Activated naive CD8-positive, alpha-beta T cell treated with anti-CD3 and anti-CD28 coated beads for 36 hours (primary cell): Measurements from ENCODE around the gene CANT1. TPM values are rescaled to one million over a fixed set of nuclear protein-coding genes. Genes with fewer than 3 reads are reported as not detected.
A peak's percentile ranks its signal among the peaks of the same experiment; 100 is the strongest.
"Not testable (repeated sequence)": the region's sequence is repeated elsewhere in the genome, so short reads cannot be mapped to it uniquely, and the experiment has no call there.

Experiments used
- DNase-seq: peaks from one replicate; pipeline ENCODE4 v3.0.0; 2021
- H3K27ac Mint-ChIP-seq: one replicate; pipeline ENCODE4 v1.8.0; 2022; ENCODE audit warnings: mild to moderate bottlenecking, moderate library complexity, mixed read lengths
- H3K27me3 Mint-ChIP-seq: one replicate; pipeline ENCODE4 v1.8.0; 2022; ENCODE audit warnings: mild to moderate bottlenecking, mixed read lengths
- H3K36me3 Mint-ChIP-seq: one replicate; pipeline ENCODE4 v1.8.0; 2021; ENCODE audit warnings: mild to moderate bottlenecking, mixed read lengths
- H3K4me1 Mint-ChIP-seq: one replicate; pipeline ENCODE4 v1.8.0; 2021; ENCODE audit warnings: mixed read lengths
- H3K4me3 Mint-ChIP-seq: one replicate; pipeline ENCODE4 v1.8.0; 2022; ENCODE audit warnings: mild to moderate bottlenecking, moderate library complexity, mixed read lengths
- H3K9me3 Mint-ChIP-seq: one replicate; pipeline ENCODE4 v1.8.0; 2022; ENCODE audit warnings: mixed read lengths
- total RNA-seq, 2 experiments: library from RNA; stranded (reverse); gene quantifications; one replicate each; pipeline ENCODE4 v1.2.3, GENCODE V29; 2021

Gene CANT1
- total RNA-seq, 2 experiments from 2014 or later = 39.3 to 43.1 TPM

GRCh38 chr17:78973792-78974520 is 35.6 kb downstream of the CANT1 start:
- Mint-ChIP-seq H3K36me3 (peaks cover 6% of the 10 kb centered on the region), H3K4me1 (peaks cover 12% of the 10 kb centered on the region), H3K4me3 (no peak overlapping the region)

DNA sequence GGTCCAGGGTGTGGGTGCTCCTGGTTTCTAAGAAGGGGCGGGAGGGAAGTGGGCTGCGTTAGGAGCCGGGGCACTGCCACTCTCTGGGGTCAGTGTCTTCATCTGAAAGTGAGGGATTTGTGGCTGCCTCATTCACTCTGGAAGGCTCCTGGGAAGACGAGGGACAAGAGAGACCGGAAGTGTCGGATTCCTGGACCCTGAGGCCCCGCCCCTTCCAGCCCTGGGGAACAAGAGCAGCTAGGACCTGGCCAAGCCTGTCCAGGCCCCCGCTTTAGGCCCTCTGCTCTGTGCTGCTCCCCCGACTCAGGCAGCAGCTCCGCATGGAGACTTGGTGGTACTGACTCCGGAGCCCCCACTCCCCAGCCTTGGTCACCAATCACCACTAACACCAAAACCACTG is 36.4 kb downstream of the CANT1 start:
- no peaks in the 10 kb centered on the region for H3K9me3 Mint-ChIP-seq
- no peak overlapping the region for H3K4me3 Mint-ChIP-seq
- no peaks in the 10 kb centered on the region for H3K27me3 Mint-ChIP-seq
- no peak overlapping the region for H3K27ac Mint-ChIP-seq
- DNase-seq = no peak
- peaks cover 12% of the 10 kb centered on the region for H3K4me1 Mint-ChIP-seq
- peaks cover 6% of the 10 kb centered on the region for H3K36me3 Mint-ChIP-seq

More at GRCh38 chr17:78973792-78974520, 35.6 kb downstream of the CANT1 start:
- no peak for DNase-seq
- H3K27ac Mint-ChIP-seq = no peak overlapping the region
- H3K27me3 Mint-ChIP-seq = no peaks in the 10 kb centered on the region
- H3K9me3 Mint-ChIP-seq = no peaks in the 10 kb centered on the region

- DNase-seq = no peak
- Mint-ChIP-seq H3K27ac (no peak overlapping the region), H3K27me3 (no peaks in the 10 kb centered on the region), H3K4me1 (peaks cover 9% of the 10 kb centered on the region), H3K36me3 (peaks cover 6% of the 10 kb centered on the region), H3K4me3 (no peak overlapping the region), H3K9me3 (no peaks in the 10 kb centered on the region)
These were observed 37.0 kb downstream of the CANT1 start for GRCh38 chr17:78972507-78973105.

DNA sequence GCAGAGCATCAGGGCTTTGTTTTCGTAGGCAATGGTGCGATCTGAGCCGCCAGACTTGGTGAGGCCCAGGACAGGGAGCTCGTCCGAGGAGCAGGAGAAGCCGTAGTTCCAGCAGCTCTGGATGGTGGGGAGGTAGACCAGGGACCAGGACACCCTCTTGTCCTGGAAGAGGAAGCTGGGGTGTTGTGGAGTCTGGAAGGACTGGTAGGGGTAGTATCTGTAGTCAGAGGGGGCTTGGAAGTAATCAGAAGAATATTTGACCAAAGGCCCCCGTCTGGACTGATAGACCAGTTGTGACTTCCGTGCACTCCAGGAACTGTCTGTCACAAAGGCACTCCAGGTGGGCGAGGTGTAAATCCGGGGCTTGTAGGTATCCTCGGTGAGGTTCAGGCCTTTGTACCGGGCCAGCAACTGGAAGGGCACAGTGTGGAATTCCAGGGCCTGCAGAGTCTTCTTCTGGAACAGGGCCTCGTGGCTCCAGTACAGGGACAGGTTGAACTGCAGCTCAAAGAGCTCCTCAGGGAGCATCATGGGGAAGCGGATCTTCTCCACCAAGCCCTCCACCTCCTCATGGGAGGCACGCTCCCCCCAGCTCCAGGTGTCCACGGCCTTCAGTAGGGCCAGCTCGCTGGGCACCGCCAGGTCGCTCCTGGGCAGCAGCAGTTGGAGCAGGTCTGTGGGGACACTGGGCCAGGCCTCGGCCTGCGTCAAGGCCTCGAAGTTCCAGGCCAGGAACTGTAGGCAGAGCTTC is 37.6 kb downstream of the CANT1 start:
- H3K9me3 Mint-ChIP-seq = no peaks in the 10 kb centered on the region
- peaks cover 3% of the 10 kb centered on the region for H3K36me3 Mint-ChIP-seq
- no peak overlapping the region for H3K27ac Mint-ChIP-seq
- no peak for DNase-seq
- H3K4me3 Mint-ChIP-seq = no peak overlapping the region
- H3K27me3 Mint-ChIP-seq = no peaks in the 10 kb centered on the region
- peaks cover 6% of the 10 kb centered on the region for H3K4me1 Mint-ChIP-seq

DNA sequence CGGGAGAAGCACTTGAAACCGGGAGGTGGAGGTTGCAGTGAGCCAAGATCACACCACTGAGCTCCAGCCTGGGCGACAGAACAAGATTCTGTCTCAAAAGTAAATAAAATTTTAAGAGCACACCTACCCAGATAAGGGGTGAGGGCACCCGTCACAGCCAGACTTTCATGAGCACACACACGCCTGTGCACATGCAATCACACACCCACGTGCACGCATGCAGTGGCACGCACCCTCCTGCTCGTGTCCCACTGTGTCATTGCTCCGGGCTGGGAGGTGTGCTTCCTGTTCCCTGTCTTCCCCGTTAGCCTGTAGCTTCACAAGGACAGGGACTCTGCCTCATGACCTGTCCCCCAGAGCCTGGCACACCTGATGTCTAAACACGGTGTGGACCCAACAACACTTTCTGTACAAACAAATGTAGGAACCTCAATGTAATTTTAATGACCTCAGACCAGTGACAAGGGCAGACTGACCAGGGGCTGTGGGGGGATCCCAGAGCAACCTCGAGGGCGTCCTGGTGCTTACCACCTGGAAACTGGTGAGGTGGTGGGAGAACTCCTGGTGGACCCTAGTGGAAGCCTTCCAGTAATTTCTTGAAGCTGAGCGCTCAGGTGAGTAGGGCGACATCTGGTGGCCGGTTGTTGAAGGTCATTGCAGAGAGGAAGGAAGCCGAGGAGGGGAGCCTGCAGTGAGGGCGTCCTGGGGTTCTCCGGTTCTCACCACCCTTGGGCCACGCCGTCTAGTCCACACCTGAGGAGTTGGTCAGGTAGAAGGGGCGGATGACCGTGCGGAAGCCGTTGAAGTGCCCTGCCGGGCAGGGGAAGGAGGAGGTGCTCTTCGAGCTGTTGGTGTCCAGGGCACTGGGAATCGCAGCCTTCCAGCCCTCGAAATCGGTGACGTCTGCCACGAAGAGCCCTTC is 38.5 kb downstream of the CANT1 start:
- peaks cover 3% of the 10 kb centered on the region for H3K36me3 Mint-ChIP-seq
- DNase-seq = peak; percentile 68
- H3K9me3 Mint-ChIP-seq = no peaks in the 10 kb centered on the region
- H3K27ac Mint-ChIP-seq = peak overlapping the region; percentile 72
- no peak overlapping the region for H3K4me3 Mint-ChIP-seq
- H3K27me3 Mint-ChIP-seq = no peaks in the 10 kb centered on the region
- peaks cover 6% of the 10 kb centered on the region for H3K4me1 Mint-ChIP-seq

DNA sequence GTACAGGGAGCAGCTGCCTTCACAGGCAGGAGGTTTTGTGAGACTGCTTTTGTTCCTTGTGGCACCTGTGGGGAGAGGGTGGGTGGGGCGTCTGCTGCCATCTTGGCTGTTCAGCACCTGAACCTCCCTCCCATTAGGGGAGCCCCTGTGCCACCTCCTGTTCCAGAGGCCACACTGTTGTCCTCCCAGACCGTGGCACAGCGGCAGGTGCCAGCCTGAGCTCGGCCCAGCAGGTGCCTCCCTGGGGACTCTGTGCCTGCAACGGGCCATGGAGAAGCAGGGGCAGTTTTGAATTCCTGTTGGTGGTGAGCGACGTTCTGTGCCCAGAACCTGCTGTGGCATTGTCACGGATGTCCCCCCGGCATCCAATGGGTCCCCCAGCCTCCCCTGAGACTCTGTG is 39.7 kb downstream of the CANT1 start:
- H3K9me3 Mint-ChIP-seq = no peaks in the 10 kb centered on the region
- DNase-seq = no peak
- H3K27me3 Mint-ChIP-seq = no peaks in the 10 kb centered on the region
- peaks cover 6% of the 10 kb centered on the region for H3K4me1 Mint-ChIP-seq
- no peak overlapping the region for H3K27ac Mint-ChIP-seq
- H3K36me3 Mint-ChIP-seq = peaks cover 1% of the 10 kb centered on the region
- no peak overlapping the region for H3K4me3 Mint-ChIP-seq

DNA sequence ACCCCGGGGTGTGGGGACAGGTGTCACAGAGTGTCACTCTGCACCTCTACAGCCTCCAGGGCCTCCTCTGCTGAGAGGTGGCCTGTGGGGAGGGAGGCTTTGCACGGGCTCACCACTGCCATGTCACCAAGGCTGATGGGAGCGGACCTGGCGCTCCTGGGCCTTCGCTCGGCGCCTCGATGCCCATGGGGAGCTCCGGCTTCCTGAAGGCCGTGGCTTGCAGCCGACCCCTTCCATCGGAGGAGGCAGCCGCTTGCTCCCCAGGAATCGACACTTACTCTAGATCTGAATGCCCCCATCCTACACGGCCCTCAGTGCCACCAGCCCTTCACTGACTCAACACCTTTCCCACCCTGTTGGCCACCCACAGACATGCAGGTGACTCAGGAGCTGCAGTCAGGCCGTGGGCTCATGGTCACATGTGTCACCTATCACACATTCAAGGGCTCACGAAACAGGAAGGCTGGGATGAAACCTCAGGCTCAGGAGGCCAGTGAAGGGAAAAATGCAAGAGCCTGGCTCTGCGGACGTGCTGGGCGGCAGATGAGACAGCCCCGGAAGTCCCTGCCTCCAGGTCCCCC is 41.7 kb downstream of the CANT1 start:
- H3K4me1 Mint-ChIP-seq = peaks cover 6% of the 10 kb centered on the region
- H3K4me3 Mint-ChIP-seq = no peak overlapping the region
- no peak overlapping the region for H3K27ac Mint-ChIP-seq
- H3K9me3 Mint-ChIP-seq = no peaks in the 10 kb centered on the region
- peaks cover 1% of the 10 kb centered on the region for H3K36me3 Mint-ChIP-seq
- H3K27me3 Mint-ChIP-seq = no peaks in the 10 kb centered on the region
- DNase-seq = no peak

DNA sequence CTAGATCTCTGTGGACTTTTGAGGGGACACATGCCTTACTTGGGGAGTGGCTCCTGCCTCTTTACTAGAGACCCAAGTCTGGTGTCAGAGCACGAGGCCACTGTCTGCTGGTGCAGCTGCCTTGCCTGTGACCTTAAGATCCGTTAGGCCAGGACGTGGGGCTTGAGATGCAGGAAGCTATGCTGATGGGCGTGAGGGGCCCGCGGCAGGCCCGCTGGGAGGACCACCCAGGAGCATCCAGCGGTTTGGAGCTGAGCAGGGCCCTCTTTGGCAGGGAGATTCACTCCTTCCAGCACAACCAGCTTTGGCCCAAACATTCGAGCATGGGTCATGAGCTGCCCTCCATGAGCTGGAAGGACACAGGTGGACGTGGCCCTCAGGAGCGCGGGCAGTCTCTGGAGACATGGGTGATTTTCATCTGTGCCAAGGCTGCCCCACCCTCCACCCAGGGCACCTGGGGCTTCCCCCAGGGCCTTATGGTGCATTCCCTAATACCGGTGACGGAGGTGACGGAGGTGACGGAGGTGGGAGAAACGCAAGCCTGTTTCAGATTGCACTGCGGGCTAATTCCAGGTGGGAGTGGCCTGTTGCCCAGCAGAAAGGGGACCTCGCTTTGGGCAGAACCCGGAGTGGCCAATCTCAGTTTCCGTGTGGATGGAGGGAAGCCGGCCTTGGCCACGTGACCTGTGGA is 42.5 kb downstream of the CANT1 start:
- H3K27me3 Mint-ChIP-seq = no peaks in the 10 kb centered on the region
- H3K27ac Mint-ChIP-seq = no peak overlapping the region
- no peak for DNase-seq
- no peaks in the 10 kb centered on the region for H3K9me3 Mint-ChIP-seq
- no peak overlapping the region for H3K4me3 Mint-ChIP-seq
- H3K36me3 Mint-ChIP-seq = peaks cover 1% of the 10 kb centered on the region
- peaks cover 6% of the 10 kb centered on the region for H3K4me1 Mint-ChIP-seq

DNA sequence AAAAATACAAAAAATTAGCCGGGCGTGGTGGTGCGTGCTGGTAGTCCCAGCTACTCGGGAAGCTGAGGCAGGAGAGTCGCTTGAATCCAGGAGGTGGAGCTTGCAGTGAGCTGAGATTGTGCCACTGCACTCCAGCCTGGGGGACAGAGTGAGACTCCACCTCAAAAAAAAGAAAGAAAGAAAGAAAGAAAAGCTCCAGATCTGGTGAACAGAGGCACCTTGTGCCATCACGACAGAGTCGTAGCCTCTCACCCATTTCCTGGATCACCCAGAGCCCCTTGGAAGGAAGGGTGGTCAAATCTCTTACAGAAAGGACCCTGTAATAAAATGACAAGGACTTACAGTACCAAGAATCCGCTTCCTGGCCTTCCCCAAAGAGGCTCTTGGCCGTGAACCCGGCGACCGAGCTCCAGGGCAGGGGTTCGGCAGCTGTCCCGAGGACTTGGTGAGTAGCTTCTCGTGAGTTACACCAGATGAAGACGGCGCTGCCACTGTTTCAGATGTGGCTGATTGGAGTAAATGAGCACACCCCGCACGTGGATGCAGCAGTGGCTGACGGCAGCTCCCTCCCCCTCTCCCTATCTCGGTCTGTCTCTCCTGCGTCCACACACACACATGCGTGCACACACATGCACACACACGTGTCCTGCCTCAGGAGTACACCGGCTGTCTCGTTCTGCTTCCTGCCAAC is 43.3 kb downstream of the CANT1 start:
- Mint-ChIP-seq H3K27me3 (no peaks in the 10 kb centered on the region), H3K27ac (no peak overlapping the region), H3K9me3 (no peaks in the 10 kb centered on the region), H3K36me3 (no peaks in the 10 kb centered on the region), H3K4me3 (no peak overlapping the region), H3K4me1 (peaks cover 4% of the 10 kb centered on the region)
- no peak for DNase-seq

- H3K4me1 Mint-ChIP-seq = no peaks in the 10 kb centered on the region
- no peak overlapping the region for H3K4me3 Mint-ChIP-seq
- no peak for DNase-seq
- no peaks in the 10 kb centered on the region for H3K9me3 Mint-ChIP-seq
- H3K27ac Mint-ChIP-seq = no peak overlapping the region
- H3K36me3 Mint-ChIP-seq = no peaks in the 10 kb centered on the region
- H3K27me3 Mint-ChIP-seq = no peaks in the 10 kb centered on the region
These were observed 44.1 kb downstream of the CANT1 start for GRCh38 chr17:78965491-78965924.

GRCh38 chr17:78963378-78963777 is 46.2 kb downstream of the CANT1 start:
- no peaks in the 10 kb centered on the region for H3K9me3 Mint-ChIP-seq
- H3K27me3 Mint-ChIP-seq = no peaks in the 10 kb centered on the region
- no peak overlapping the region for H3K4me3 Mint-ChIP-seq
- H3K27ac Mint-ChIP-seq = no peak overlapping the region
- no peak for DNase-seq
- no peaks in the 10 kb centered on the region for H3K4me1 Mint-ChIP-seq
- H3K36me3 Mint-ChIP-seq = no peaks in the 10 kb centered on the region

GRCh38 chr17:78962984-78963348 is 46.6 kb downstream of the CANT1 start:
- H3K4me3 Mint-ChIP-seq, H3K4me1 Mint-ChIP-seq, H3K36me3 Mint-ChIP-seq: not testable (repeated sequence)

GRCh38 chr17:78962345-78962983 is 47.1 kb downstream of the CANT1 start:
- Mint-ChIP-seq H3K4me3 (no peak overlapping the region), H3K36me3 (no peaks in the 10 kb centered on the region), H3K27me3 (no peaks in the 10 kb centered on the region), H3K9me3 (no peaks in the 10 kb centered on the region), H3K27ac (no peak overlapping the region), H3K4me1 (no peaks in the 10 kb centered on the region)
- DNase-seq = no peak

More at GRCh38 chr17:78962984-78963348, 46.6 kb downstream of the CANT1 start:
- not testable (repeated sequence) for H3K27me3 Mint-ChIP-seq, DNase-seq, H3K27ac Mint-ChIP-seq, H3K9me3 Mint-ChIP-seq
